Measurements from ENCODE around the gene HOXA13. TPM values are rescaled to one million over a fixed set of nuclear protein-coding genes. Genes with fewer than 3 reads are reported as not detected.

HOXA13 gene
- total RNA-seq, 1 experiment from 2014 or later, result not detected

GRCh38 chr7:27197137-27198042 lies 2.5 kb downstream of the HOXA13 start:
- peaks cover 4 to 14% of the 10 kb centered on the region in 2 experiments; a peak in 2 of 5 replicates for H3K9me3 Mint-ChIP-seq
- TF ChIP-seq CTCF (conservative IDR thresholded peaks at IDR 0.05), result no peak
- Histone ChIP-seq H3K18ac (ENCODE audit: insufficient read length, low read depth, low read length) (no peak overlapping the region), H2AK5ac (ENCODE audit: insufficient read length, low read length) (no peak overlapping the region), H3K23ac (ENCODE audit: insufficient read length, low read depth, low read length) (no peak overlapping the region), H3T11ph (ENCODE audit: low read length) (no peak overlapping the region), H2BK20ac (ENCODE audit: low read depth, low read length, poor library complexity, severe bottlenecking) (no peak overlapping the region), H3K79me1 (ENCODE audit: insufficient read depth, low read depth, low read length, poor library complexity, severe bottlenecking) (no peaks in the 10 kb centered on the region), H2BK15ac (ENCODE audit: low read depth, low read length) (no peak overlapping the region), H2BK5ac (ENCODE audit: insufficient read length, low read length) (no peak overlapping the region), H4K20me1 (ENCODE audit: control insufficient read depth, insufficient read depth, insufficient read length) (no peaks in the 10 kb centered on the region), H3K23me2 (ENCODE audit: insufficient read length, low read depth, low read length, poor library complexity, severe bottlenecking) (no peaks in the 10 kb centered on the region), H4K8ac (replicated peaks; ENCODE audit: insufficient read length, low read depth, low read length) (no peak overlapping the region), H4K5ac (ENCODE audit: insufficient read length, low read depth, low read length) (no peak overlapping the region), H2AFZ (ENCODE audit: low read length) (no peak overlapping the region), H3K27me3 (ENCODE audit: insufficient read depth, low read length) (peaks cover 85% of the 10 kb centered on the region), H3K27ac (ENCODE audit: insufficient read length, low read depth, low read length) (no peak overlapping the region), H3K4me2 (ENCODE audit: insufficient read depth, insufficient read length, low read length) (no peak overlapping the region), H3K4me1 (ENCODE audit: insufficient read depth, low read length) (no peaks in the 10 kb centered on the region), H3K79me2 (ENCODE audit: insufficient read depth, low read length) (no peaks in the 10 kb centered on the region), H3K4ac (ENCODE audit: low read depth, low read length) (no peak overlapping the region), H3K9ac (ENCODE audit: extremely low read depth, insufficient read length, low read length) (no peak overlapping the region), H2BK12ac (ENCODE audit: insufficient read length, low read depth, low read length) (no peak overlapping the region), H2BK120ac (ENCODE audit: low read depth, low read length, poor library complexity, severe bottlenecking) (no peak overlapping the region), H3K14ac (ENCODE audit: insufficient read depth, low read length) (no peak overlapping the region), H3K56ac (ENCODE audit: insufficient read length, low read depth, low read length) (no peak overlapping the region), H4K91ac (ENCODE audit: insufficient read length, low read depth, low read length) (no peak overlapping the region), H3K9me3 (ENCODE audit: control insufficient read depth, low read depth, low read length) (no peaks in the 10 kb centered on the region)
- H3K36me3 Mint-ChIP-seq (ENCODE audit: insufficient read depth in 1 of 3, low read depth in 3 of 3), result no peaks in the 10 kb centered on the region; a peak in 2 of 7 replicates
- H3K4me1 Mint-ChIP-seq, result peaks cover 2 to 15% of the 10 kb centered on the region in 2 experiments
- no peak overlapping the region for H3K27ac Mint-ChIP-seq
- no CpG with 5 or more reads among the region's 18 CpGs for WGBS (ENCODE audit: extremely low coverage, insufficient read length, low lambda C conversion rate)
- peaks cover 95% of the 10 kb centered on the region for H3K27me3 Mint-ChIP-seq (ENCODE audit: low read depth)
- H3K4me3 Mint-ChIP-seq, result no peak overlapping the region
- DNase-seq, result no peak

All from H9 (cell line).